Measurements from ENCODE around the gene RFC2.
"Not testable (repeated sequence)": the region's sequence is repeated elsewhere in the genome, so short reads cannot be mapped to it uniquely, and the experiment has no call there.

Gene RFC2

GRCh38 chr7:74246497-74246896 is 7.7 kb downstream of the RFC2 start:
- DNase-seq, result no peak

- DNase-seq, result no peak
These were observed 12.1 kb downstream of the RFC2 start for GRCh38 chr7:74242122-74242443.

- no peak for DNase-seq
These were observed 13.7 kb downstream of the RFC2 start for GRCh38 chr7:74240482-74240881.

- DNase-seq, result no peak
These were observed 17.9 kb downstream of the RFC2 start for GRCh38 chr7:74236284-74236683.

GRCh38 chr7:74235518-74236268 is 18.5 kb downstream of the RFC2 start:
- no peak for DNase-seq

GRCh38 chr7:74233655-74234285 is 20.4 kb downstream of the RFC2 start:
- no peak for DNase-seq

- DNase-seq, result no peak
These were observed 23.0 kb downstream of the RFC2 start for GRCh38 chr7:74231232-74231590.

- no peak for DNase-seq
These were observed 23.6 kb downstream of the RFC2 start for GRCh38 chr7:74230446-74231231.

- no peak for DNase-seq
These were observed 25.0 kb downstream of the RFC2 start for GRCh38 chr7:74228951-74229900.

GRCh38 chr7:74226633-74227032 is 27.6 kb downstream of the RFC2 start:
- no peak for DNase-seq

- no peak for DNase-seq
These were observed 28.8 kb downstream of the RFC2 start for GRCh38 chr7:74225400-74225799.

GRCh38 chr7:74224907-74225306 is 29.3 kb downstream of the RFC2 start:
- DNase-seq, result not testable (repeated sequence)

GRCh38 chr7:74224511-74224832 is 29.7 kb downstream of the RFC2 start:
- no peak for DNase-seq

GRCh38 chr7:74223711-74224510 is 30.3 kb downstream of the RFC2 start:
- no peak for DNase-seq

- no peak for DNase-seq
These were observed 31.1 kb downstream of the RFC2 start for GRCh38 chr7:74222851-74223710.

GRCh38 chr7:74221713-74222112 is 32.5 kb downstream of the RFC2 start:
- no peak for DNase-seq

GRCh38 chr7:74220229-74220628 is 34.0 kb downstream of the RFC2 start:
- no peak for DNase-seq

- no peak for DNase-seq
These were observed 34.8 kb downstream of the RFC2 start for GRCh38 chr7:74219416-74219815.

- DNase-seq, result no peak
These were observed 35.9 kb downstream of the RFC2 start for GRCh38 chr7:74218343-74218698.

- no peak for DNase-seq
These were observed 36.5 kb downstream of the RFC2 start for GRCh38 chr7:74217455-74218342.

Data from stimulated activated CD4-positive, alpha-beta T cell treated with anti-CD3 and anti-CD28 coated beads, Interleukin-2, amount 100 ng/mL, for 48 hours (primary cell).